Gastroesophageal sphincter (tissue), 3 donors: ENCODE results near the gene AHRR.

Experiments
- CTCF ChIP-seq, 4 experiments: fragments of 200-600 bp in 2 of 4; fragments of 450-650 bp in 2 of 4; sonication (generic) in 1 of 4; IDR thresholded peaks; one replicate each; pipeline ENCODE4 v1.5.1; 2017 to 2019; ENCODE audit warnings: antibody characterized with exemption in 4 of 4, mild to moderate bottlenecking in 2 of 4, moderate library complexity in 2 of 4
- EP300 ChIP-seq: sonication (generic); formaldehyde crosslinking; IDR thresholded peaks from one replicate; pipeline ENCODE4 v1.6.1; 2017; ENCODE audit warnings: antibody characterized with exemption, mild to moderate bottlenecking
- POLR2A ChIP-seq, 2 donors: fragments of 450-650 bp; IDR thresholded peaks; one replicate each; pipeline ENCODE4 v1.6.1; 2017; ENCODE audit warnings: antibody characterized with exemption in 2 of 2, mild to moderate bottlenecking in 2 of 2, moderate library complexity in 1 of 2
- POLR2AphosphoS5 ChIP-seq: sonication (generic); formaldehyde crosslinking; IDR thresholded peaks from one replicate; pipeline ENCODE4 v1.6.1; 2017; ENCODE audit warnings: antibody characterized with exemption

- TF ChIP-seq CTCF (IDR thresholded peaks at IDR 0.05): no peak
- no peak for TF ChIP-seq EP300
- no peak for TF ChIP-seq POLR2A (IDR thresholded peaks at IDR 0.05)
- TF ChIP-seq POLR2AphosphoS5: no peak
Observed at GRCh38 chr5:347712-348284, 26.3 kb downstream of the AHRR start.
